Lung (tissue), 12 donors: ENCODE results near the gene DIP2C. TPM values are rescaled to one million over a fixed set of nuclear protein-coding genes. Genes with fewer than 3 reads are reported as not detected.

Experiments used
- ATAC-seq: fragments of 200-7000 bp; cut with Tn5 transposase; one replicate; pipeline ENCODE4 v1.9.1; 2020; ENCODE audit warnings: moderate number of reproducible peaks; ENCODE audit not compliant: insufficient read depth, low FRiP score
- DNase-seq, 3 donors: peaks; one replicate each; pipeline ENCODE4 v3.0.0-alpha.2; 2013 to 2017
- H3K27ac ChIP-seq, 2 donors: one replicate each; pipeline ENCODE4 v1.5.1; 2013; ENCODE audit warnings: mild to moderate bottlenecking in 2 of 2, moderate library complexity in 2 of 2, control low read depth in 1 of 2, inconsistent platforms in 1 of 2, low read depth in 1 of 2, low read length in 1 of 2
- H3K27me3 ChIP-seq, 3 donors: one replicate each; pipeline ENCODE4 v1.5.1; 2013; ENCODE audit warnings: low read length in 2 of 3; ENCODE audit not compliant: control insufficient read depth in 3 of 3, insufficient read depth in 3 of 3
- H3K36me3 ChIP-seq, 4 donors: one replicate each; pipeline ENCODE4 v1.5.1; 2013; ENCODE audit warnings: low read length in 4 of 4, mild to moderate bottlenecking in 1 of 4, moderate library complexity in 1 of 4; ENCODE audit not compliant: control insufficient read depth in 4 of 4, insufficient read depth in 4 of 4
- H3K4me1 ChIP-seq, 5 donors: one replicate each; pipeline ENCODE4 v1.5.1; 2013; ENCODE audit warnings: low read length in 5 of 5, mild to moderate bottlenecking in 2 of 5, moderate library complexity in 1 of 5; ENCODE audit not compliant: control insufficient read depth in 5 of 5, insufficient read depth in 5 of 5
- H3K4me3 ChIP-seq: one replicate; pipeline ENCODE4 v1.5.1; 2013; ENCODE audit warnings: mild to moderate bottlenecking, control low read depth, moderate library complexity
- H3K9ac ChIP-seq, 2 donors: one replicate each; pipeline ENCODE4 v1.5.1; 2013; ENCODE audit warnings: low read length in 2 of 2, control low read depth in 1 of 2; ENCODE audit not compliant: insufficient read depth in 1 of 2
- H3K9me3 ChIP-seq, 4 donors: one replicate each; pipeline ENCODE4 v1.5.1; 2013; ENCODE audit warnings: low read length in 3 of 4, mild to moderate bottlenecking in 1 of 4, moderate library complexity in 1 of 4; ENCODE audit not compliant: control insufficient read depth in 4 of 4, insufficient read depth in 3 of 4
- WGBS, 2 donors: extraction: QIAGEN DNeasy Blood & Tissue Kit; methylation state at CpG; one replicate each; pipeline ENCODE4 v1.1.7; 2013; 5-methylcytosine and 5-hydroxymethylcytosine counted together
- polyA plus RNA-seq, 2 donors: library from polyadenylated mRNA; stranded (reverse); fragments of 200-250 nt; gene quantifications; one replicate each; pipeline ENCODE4 v1.2.1, GENCODE V29; 2013
- total RNA-seq, 2 donors: library from RNA; depleted of rRNA in 1 of 2; stranded (reverse); fragments of >200 nt in 1 of 2; gene quantifications; one replicate each; pipeline ENCODE4 v1.2.1, GENCODE V29; 2014 to 2021
- TF ChIP-seq, protein P1 (sequence below): IDR thresholded peaks from 2 replicates; pipeline ENCODE4 v1.5.1; 2012; ENCODE audit warnings: mild to moderate bottlenecking; ENCODE audit errors: control extremely low read depth, extremely low read depth
- donor health status: control.
- donor health status: control.
- donor health status: Bipolar disorder and iron deficiency.
- donor health status: healthy.
- donor health status: DM: yes; HTN: yes; CAD: no.

DIP2C gene
- total and polyA plus RNA-seq, 4 donors: 3.6 to 20.0 (median 9.5) TPM

DNA sequence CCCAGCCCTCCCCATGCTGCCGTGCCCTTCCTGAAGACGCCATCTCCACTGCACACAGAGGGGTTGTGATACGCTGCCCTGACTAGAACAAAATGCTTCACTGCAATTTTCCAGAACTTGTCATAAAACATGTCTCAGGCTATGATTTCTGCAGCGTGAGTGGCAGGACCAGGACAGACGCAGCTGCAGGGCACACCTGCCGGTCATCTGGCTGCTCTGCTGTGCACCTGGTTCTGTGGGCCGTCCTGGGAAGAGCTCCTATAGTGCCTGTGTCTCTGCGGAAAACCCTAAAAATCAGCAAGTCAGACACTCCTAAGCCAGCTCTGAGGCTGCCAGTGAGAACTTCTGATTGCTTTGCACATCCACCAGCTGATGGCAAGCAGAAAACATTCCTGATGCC is 39.7 kb upstream of the DIP2C start:
- ATAC-seq (no peak), DNase-seq (no peak)
- Histone ChIP-seq H3K9ac (no peak overlapping the region), H3K36me3 (no peaks in the 10 kb centered on the region), H3K4me1 (peaks cover 0 to 2% (median 0%) of the 10 kb centered on the region in 5 donors), H3K27me3 (no peaks in the 10 kb centered on the region), H3K4me3 (no peak overlapping the region), H3K27ac (no peak overlapping the region), H3K9me3 (peaks cover 0 to 6% (median 0%) of the 10 kb centered on the region in 4 donors)
- WGBS, 2 donors: 74 to 84% methylated on average over 8 of the region's 8 CpGs
- TF ChIP-seq, protein P1, sequence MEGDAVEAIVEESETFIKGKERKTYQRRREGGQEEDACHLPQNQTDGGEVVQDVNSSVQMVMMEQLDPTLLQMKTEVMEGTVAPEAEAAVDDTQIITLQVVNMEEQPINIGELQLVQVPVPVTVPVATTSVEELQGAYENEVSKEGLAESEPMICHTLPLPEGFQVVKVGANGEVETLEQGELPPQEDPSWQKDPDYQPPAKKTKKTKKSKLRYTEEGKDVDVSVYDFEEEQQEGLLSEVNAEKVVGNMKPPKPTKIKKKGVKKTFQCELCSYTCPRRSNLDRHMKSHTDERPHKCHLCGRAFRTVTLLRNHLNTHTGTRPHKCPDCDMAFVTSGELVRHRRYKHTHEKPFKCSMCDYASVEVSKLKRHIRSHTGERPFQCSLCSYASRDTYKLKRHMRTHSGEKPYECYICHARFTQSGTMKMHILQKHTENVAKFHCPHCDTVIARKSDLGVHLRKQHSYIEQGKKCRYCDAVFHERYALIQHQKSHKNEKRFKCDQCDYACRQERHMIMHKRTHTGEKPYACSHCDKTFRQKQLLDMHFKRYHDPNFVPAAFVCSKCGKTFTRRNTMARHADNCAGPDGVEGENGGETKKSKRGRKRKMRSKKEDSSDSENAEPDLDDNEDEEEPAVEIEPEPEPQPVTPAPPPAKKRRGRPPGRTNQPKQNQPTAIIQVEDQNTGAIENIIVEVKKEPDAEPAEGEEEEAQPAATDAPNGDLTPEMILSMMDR: no peak

DNA sequence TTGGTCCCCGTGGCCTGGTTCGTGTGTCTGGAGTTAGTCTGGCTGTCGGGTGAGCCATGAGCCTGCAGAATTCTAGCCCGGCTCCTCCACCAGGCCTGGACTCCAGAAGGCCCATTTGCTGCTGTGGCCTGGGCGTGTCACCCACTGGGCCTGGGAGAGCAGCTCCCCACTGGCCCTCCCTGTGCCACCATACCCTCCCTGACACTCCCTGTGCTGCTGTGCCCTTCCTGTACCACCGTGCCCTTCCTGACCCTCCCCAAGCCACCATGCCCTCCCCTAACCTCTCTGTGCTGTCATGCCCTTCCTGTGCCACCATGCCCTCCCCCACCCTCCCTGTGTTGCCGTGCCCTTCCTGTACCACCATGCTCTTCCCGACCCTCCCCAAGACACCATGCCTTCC is 39.1 kb upstream of the DIP2C start:
- WGBS, 2 donors: 69 to 80% methylated on average over 8 of the region's 8 CpGs
- no peak overlapping the region for H3K27ac ChIP-seq
- ATAC-seq: no peak

DNA sequence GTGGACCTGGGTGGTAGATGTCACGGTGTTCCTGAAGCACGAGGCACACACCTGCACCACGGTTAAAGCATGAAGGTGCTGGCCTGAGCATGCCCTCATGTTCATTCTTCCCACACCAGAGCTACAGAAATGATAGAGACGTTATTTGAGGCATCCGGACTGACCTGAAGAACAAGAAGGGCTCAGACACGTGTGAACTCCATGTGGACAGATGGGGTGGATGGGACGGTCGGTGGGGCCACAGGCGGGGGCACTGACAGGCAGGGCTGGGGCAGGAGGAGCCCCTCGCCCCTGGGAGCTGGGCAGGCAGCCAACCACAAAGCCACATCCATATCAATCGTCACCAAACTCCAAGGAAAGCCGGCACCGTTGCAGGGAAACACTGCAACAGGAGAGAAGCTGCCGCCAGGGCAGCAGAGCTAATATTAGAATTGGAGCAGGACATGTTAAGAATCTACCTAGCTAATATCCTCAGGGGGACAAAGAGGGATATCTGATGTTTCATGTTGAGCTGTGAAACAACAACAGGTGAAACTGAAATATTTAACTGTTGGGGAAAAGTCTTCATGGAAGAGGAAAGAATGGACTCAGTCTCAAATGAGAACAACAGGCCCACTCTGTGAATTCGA is 37.8 kb upstream of the DIP2C start:
- TF ChIP-seq, protein P1: no peak
- DNase-seq: no peak
- whole genome bisulfite sequencing, 2 donors: 62 to 76% methylated on average over 15 of the region's 15 CpGs
- Histone ChIP-seq H3K9me3 (peaks cover 0 to 15% (median 1%) of the 10 kb centered on the region in 4 donors), H3K36me3 (no peaks in the 10 kb centered on the region), H3K4me3 (no peak overlapping the region), H3K4me1 (peaks cover 0 to 2% (median 0%) of the 10 kb centered on the region in 5 donors), H3K27ac (no peak overlapping the region), H3K9ac (no peak overlapping the region), H3K27me3 (no peaks in the 10 kb centered on the region)
- no peak for ATAC-seq

More for the DNA sequence above, 39.1 kb upstream of the DIP2C start:
- no peaks in the 10 kb centered on the region for H3K27me3 ChIP-seq
- H3K9ac ChIP-seq: no peak overlapping the region
- H3K4me3 ChIP-seq: no peak overlapping the region
- H3K4me1 ChIP-seq: peaks cover 0 to 2% (median 0%) of the 10 kb centered on the region in 5 donors
- no peaks in the 10 kb centered on the region for H3K36me3 ChIP-seq
- DNase-seq: no peak
- TF ChIP-seq, protein P1: no peak
- H3K9me3 ChIP-seq: peaks cover 0 to 11% (median 1%) of the 10 kb centered on the region in 4 donors

DNA sequence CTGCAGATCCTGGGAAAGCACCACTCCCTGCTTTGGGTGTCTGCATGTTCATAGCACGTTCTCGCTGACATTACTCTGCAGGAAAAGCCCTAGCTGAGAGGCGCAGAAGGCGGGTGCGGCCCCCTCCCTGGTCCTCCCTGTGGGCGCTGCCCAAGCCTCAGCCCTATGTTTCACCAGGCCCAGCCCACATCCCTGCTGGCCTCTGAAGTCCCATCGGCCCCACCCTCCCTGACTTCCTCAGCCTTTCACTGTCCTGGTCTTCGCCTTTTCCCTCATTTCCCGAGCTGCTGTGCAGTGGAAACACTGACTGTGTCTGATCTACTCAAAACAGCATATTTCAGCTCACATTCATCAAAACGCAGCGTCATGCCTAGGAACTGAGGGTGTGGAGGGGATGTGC is 36.3 kb upstream of the DIP2C start:
- no peak overlapping the region for H3K4me3 ChIP-seq
- peaks cover 0 to 12% (median 1%) of the 10 kb centered on the region in 4 donors for H3K9me3 ChIP-seq
- TF ChIP-seq, protein P1: no peak
- no peak overlapping the region for H3K27ac ChIP-seq
- 63 to 70% methylated on average over 11 of the region's 11 CpGs for WGBS, 2 donors
- DNase-seq (no peak), ATAC-seq (no peak)
- H3K9ac ChIP-seq: no peak overlapping the region
- H3K36me3 ChIP-seq: no peaks in the 10 kb centered on the region
- peaks cover 0 to 2% (median 0%) of the 10 kb centered on the region in 5 donors for H3K4me1 ChIP-seq
- H3K27me3 ChIP-seq: no peaks in the 10 kb centered on the region
